HepG2 (cell line): ENCODE results near the gene ASTE1. TPM values are rescaled to one million over a fixed set of nuclear protein-coding genes. Genes with fewer than 3 reads are reported as not detected.

ENCODE experiments used
- EED ChIP-seq: sonication (generic); formaldehyde crosslinking; IDR thresholded peaks from 2 replicates; pipeline ENCODE4 v1.5.0; 2020; ENCODE audit warnings: mild to moderate bottlenecking, missing genetic modification reagents
- HNF4G ChIP-seq, 2 experiments: sonication (generic) in 1 of 2; formaldehyde crosslinking in 1 of 2; IDR thresholded peaks; 2 replicates each; pipeline versions ENCODE4 v1.4.0 to v1.6.1; 2011 to 2020; ENCODE audit warnings: borderline replicate concordance in 2 of 2, low read depth in 2 of 2, mild to moderate bottlenecking in 2 of 2, low read length in 1 of 2, missing genetic modification reagents in 1 of 2, moderate library complexity in 1 of 2
- KDM5A ChIP-seq: fragments of 200-600 bp; sonication (generic); IDR thresholded peaks from 2 replicates; pipeline ENCODE4 v1.7.0; 2018; ENCODE audit warnings: antibody characterized with exemption, mild to moderate bottlenecking, low read length, borderline replicate concordance
- RARA ChIP-seq: IDR thresholded peaks from 2 replicates; pipeline ENCODE4 v1.6.1; 2016; ENCODE audit warnings: missing genetic modification reagents, missing compliant biosample characterization
- RBFOX2 ChIP-seq: fragments of 200-400 bp; formaldehyde crosslinking; IDR thresholded peaks from 2 replicates; pipeline ENCODE4 v1.6.1; 2017; ENCODE audit warnings: low read depth, mild to moderate bottlenecking, low read length
- RELA ChIP-seq: sonication (generic); formaldehyde crosslinking; IDR thresholded peaks from 2 replicates; pipeline ENCODE4 v1.4.0; 2020; ENCODE audit warnings: missing genetic modification reagents
- RFX3 ChIP-seq: IDR thresholded peaks from 2 replicates; pipeline ENCODE4 v1.6.1; 2016; ENCODE audit warnings: missing biosample characterization, missing genetic modification reagents
- RORA ChIP-seq: sonication (generic); formaldehyde crosslinking; IDR thresholded peaks from 2 replicates; pipeline ENCODE4 v1.5.0; 2020; ENCODE audit warnings: mild to moderate bottlenecking, missing genetic modification reagents, moderate library complexity
- SKI ChIP-seq: fragments of 450-650 bp; IDR thresholded peaks from one replicate; pipeline ENCODE4 v1.6.1; 2018; ENCODE audit warnings: mild to moderate bottlenecking; ENCODE audit not compliant: partially characterized antibody
- TOPORS ChIP-seq: sonication (generic); formaldehyde crosslinking; IDR thresholded peaks from 2 replicates; pipeline ENCODE4 v1.8.0; 2023; ENCODE audit warnings: mild to moderate bottlenecking, missing genetic modification reagents
- WIZ ChIP-seq: sonication (generic); formaldehyde crosslinking; IDR thresholded peaks from 2 replicates; pipeline ENCODE4 v1.5.1; 2020; ENCODE audit warnings: mild to moderate bottlenecking, missing genetic modification reagents
- YEATS2 ChIP-seq: sonication (generic); formaldehyde crosslinking; IDR thresholded peaks from 2 replicates; pipeline ENCODE4 v1.4.0; 2020; ENCODE audit warnings: missing genetic modification reagents, borderline replicate concordance
- ZBTB20 ChIP-seq: sonication (generic); formaldehyde crosslinking; IDR thresholded peaks from 2 replicates; pipeline ENCODE4 v1.8.1; 2023; ENCODE audit warnings: missing genetic modification reagents, low read depth, mild to moderate bottlenecking, borderline replicate concordance
- ZNF121 ChIP-seq: sonication (generic); formaldehyde crosslinking; IDR thresholded peaks from 2 replicates; pipeline ENCODE4 v1.5.0; 2020; ENCODE audit warnings: mild to moderate bottlenecking, missing genetic modification reagents
- ZNF570 ChIP-seq: sonication (generic); formaldehyde crosslinking; IDR thresholded peaks from 2 replicates; pipeline ENCODE4 v1.4.0; 2020; ENCODE audit warnings: mild to moderate bottlenecking, missing genetic modification reagents, borderline replicate concordance
- ZNF644 ChIP-seq: IDR thresholded peaks from 2 replicates; pipeline ENCODE4 v1.6.1; 2016; ENCODE audit warnings: low read depth
- ZNF709 ChIP-seq: sonication (generic); formaldehyde crosslinking; IDR thresholded peaks from 2 replicates; pipeline ENCODE4 v1.5.0; 2020; ENCODE audit warnings: mild to moderate bottlenecking, missing genetic modification reagents
- ZNF792 ChIP-seq: IDR thresholded peaks from 2 replicates; pipeline ENCODE4 v1.6.1; 2016
- ZNF883 ChIP-seq: sonication (generic); formaldehyde crosslinking; IDR thresholded peaks from 2 replicates; pipeline ENCODE4 v1.5.1; 2020; ENCODE audit warnings: mild to moderate bottlenecking, missing genetic modification reagents; ENCODE audit errors: not compliant biosample characterization
- polyA plus RNA-seq, 8 experiments: library from polyadenylated mRNA; depleted of rRNA in 3 of 8; stranded (reverse) in 7 of 8; unstranded in 1 of 8; fragments of >200 nt; fragmentation: Illumina TruSeq in 4 of 8; extraction: Trizol in 4 of 8; gene quantifications; 2 replicates each; pipeline versions ENCODE4 v1.2.1 to v1.2.3, GENCODE V29; 2011 to 2016; ENCODE audit warnings: low read depth in 4 of 8, missing spikeins in 1 of 8, mixed read lengths in 1 of 8; ENCODE audit not compliant: insufficient read depth in 1 of 8
- total RNA-seq, 5 experiments: library from RNA; depleted of rRNA; stranded (reverse); fragments of >200 nt; fragmentation: Illumina TruSeq; extraction: Trizol; gene quantifications; 2 replicates each; pipeline ENCODE4 v1.2.3, GENCODE V29; 2016; ENCODE audit warnings: low read depth in 1 of 5
- TF ChIP-seq, protein P1 (sequence below): sonication (generic); formaldehyde crosslinking; IDR thresholded peaks from 2 replicates; pipeline ENCODE4 v1.4.0; 2020; ENCODE audit warnings: mild to moderate bottlenecking, low read depth, missing genetic modification reagents
- TF ChIP-seq, protein P2 (sequence below): sonication (generic); formaldehyde crosslinking; IDR thresholded peaks from 2 replicates; pipeline ENCODE4 v1.8.0; 2022; ENCODE audit warnings: mild to moderate bottlenecking, missing genetic modification reagents, borderline replicate concordance
- TF ChIP-seq, protein P3 (sequence below): sonication (generic); formaldehyde crosslinking; IDR thresholded peaks from 2 replicates; pipeline ENCODE4 v1.8.1; 2022; ENCODE audit warnings: low read depth, mild to moderate bottlenecking, missing genetic modification reagents

The ASTE1 gene
- total and polyA plus RNA-seq, 2 of the 13 experiments (the other 11 are each of a cell fraction or from before 2014, with no cell fraction given): 4.0 to 7.9 TPM

DNA sequence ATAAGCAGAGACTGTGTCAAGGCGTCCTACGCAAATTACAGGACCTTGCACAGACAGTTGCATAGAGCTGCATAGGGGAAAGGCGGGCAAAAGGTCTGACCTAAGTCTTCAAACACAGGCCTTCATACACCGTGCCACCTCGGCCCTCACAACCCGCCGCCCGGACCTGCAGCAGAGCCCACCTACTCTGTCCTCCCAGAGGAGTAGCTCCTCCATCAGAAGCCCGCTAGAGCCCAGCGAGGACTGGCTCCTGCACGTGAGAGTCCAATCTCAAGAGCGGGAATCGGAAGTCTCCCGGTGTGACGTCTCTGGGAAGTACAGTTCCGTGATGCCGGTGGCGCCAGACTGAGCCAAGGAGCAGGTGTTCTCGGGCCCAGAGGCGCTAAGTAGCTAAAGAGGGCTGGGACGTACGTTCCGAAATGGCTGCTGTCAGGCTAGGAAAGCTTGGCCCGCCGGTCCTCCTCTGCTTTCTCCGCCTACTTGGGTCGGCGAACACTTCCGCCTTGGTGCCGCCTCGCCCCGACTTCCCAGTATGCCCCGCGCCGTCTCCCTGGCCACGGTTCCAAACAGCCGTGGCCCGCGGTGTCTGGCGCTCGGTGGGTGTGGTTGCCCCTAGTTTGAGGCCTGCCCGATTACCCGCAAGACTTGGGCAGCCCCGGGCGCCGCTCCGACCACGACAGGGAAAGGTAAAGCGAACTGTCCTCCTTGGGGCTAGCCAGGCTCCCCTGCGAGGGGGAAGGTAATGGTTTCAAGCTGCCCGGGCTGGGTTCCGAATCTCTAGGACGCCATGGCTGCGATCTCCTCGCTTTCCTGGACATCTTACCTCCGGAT, at the start of gene ASTE1, which contains the start of gene NEK11 (continued):
- TF ChIP-seq ZNF792 (CRISPR knock-in tag): 0 out of 2 replicates have a peak, but pooled peaks have one; percentile 41
- no peak for TF ChIP-seq KDM5A
- peak; percentile 45; the same call in 1 of the 2 replicates for TF ChIP-seq YEATS2 (CRISPR knock-in tag)
- peak; percentile 90 for TF ChIP-seq RFX3
- TF ChIP-seq RBFOX2: peak; percentile 71
- no peak for TF ChIP-seq RORA (CRISPR knock-in tag)
- no peak for TF ChIP-seq TOPORS
- TF ChIP-seq, protein P1, sequence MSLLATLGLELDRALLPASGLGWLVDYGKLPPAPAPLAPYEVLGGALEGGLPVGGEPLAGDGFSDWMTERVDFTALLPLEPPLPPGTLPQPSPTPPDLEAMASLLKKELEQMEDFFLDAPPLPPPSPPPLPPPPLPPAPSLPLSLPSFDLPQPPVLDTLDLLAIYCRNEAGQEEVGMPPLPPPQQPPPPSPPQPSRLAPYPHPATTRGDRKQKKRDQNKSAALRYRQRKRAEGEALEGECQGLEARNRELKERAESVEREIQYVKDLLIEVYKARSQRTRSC (CRISPR knock-in tag): no peak
- no peak for TF ChIP-seq WIZ (CRISPR knock-in tag)
- TF ChIP-seq ZNF121 (CRISPR knock-in tag): peak; percentile 76
- no peak for TF ChIP-seq RELA (CRISPR knock-in tag)
- peak; percentile 44 for TF ChIP-seq SKI
- TF ChIP-seq HNF4G (IDR thresholded peaks at IDR 0.05; ENCODE audit: borderline replicate concordance, low read depth, low read length): no peak
- TF ChIP-seq HNF4G (CRISPR knock-in tag; IDR thresholded peaks at IDR 0.05; ENCODE audit: borderline replicate concordance, low read depth): peak; percentile 50; the same call in 1 of the 2 replicates
- peak; percentile 85; the same call in 1 of the 2 replicates for TF ChIP-seq ZNF570 (CRISPR knock-in tag)
- TF ChIP-seq ZNF883: peak; percentile 70
- TF ChIP-seq ZBTB20 (CRISPR knock-in tag): no peak
- TF ChIP-seq, protein P2, sequence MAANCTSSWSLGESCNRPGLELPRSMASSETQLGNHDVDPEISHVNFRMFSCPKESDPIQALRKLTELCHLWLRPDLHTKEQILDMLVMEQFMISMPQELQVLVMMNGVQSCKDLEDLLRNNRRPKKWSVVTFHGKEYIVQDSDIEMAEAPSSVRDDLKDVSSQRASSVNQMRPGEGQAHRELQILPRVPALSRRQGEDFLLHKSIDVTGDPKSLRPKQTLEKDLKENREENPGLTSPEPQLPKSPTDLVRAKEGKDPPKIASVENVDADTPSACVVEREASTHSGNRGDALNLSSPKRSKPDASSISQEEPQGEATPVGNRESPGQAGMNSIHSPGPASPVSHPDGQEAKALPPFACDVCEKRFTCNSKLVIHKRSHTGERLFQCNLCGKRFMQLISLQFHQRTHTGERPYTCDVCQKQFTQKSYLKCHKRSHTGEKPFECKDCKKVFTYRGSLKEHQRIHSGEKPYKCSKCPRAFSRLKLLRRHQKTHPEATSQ (CRISPR knock-in tag): 0 out of 2 replicates have a peak, but pooled peaks have one; percentile 38
- TF ChIP-seq, protein P3, sequence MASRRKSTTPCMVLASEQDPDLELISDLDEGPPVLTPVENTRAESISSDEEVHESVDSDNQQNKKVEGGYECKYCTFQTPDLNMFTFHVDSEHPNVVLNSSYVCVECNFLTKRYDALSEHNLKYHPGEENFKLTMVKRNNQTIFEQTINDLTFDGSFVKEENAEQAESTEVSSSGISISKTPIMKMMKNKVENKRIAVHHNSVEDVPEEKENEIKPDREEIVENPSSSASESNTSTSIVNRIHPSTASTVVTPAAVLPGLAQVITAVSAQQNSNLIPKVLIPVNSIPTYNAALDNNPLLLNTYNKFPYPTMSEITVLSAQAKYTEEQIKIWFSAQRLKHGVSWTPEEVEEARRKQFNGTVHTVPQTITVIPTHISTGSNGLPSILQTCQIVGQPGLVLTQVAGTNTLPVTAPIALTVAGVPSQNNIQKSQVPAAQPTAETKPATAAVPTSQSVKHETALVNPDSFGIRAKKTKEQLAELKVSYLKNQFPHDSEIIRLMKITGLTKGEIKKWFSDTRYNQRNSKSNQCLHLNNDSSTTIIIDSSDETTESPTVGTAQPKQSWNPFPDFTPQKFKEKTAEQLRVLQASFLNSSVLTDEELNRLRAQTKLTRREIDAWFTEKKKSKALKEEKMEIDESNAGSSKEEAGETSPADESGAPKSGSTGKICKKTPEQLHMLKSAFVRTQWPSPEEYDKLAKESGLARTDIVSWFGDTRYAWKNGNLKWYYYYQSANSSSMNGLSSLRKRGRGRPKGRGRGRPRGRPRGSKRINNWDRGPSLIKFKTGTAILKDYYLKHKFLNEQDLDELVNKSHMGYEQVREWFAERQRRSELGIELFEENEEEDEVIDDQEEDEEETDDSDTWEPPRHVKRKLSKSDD (CRISPR knock-in tag): peak; percentile 78
- 0 out of 2 replicates have a peak, but pooled peaks have one; percentile 35 for TF ChIP-seq ZNF709
- peak; percentile 44; the same call in 1 of the 2 replicates for TF ChIP-seq ZNF644 (CRISPR knock-in tag)
- no peak for TF ChIP-seq EED
- peak; percentile 32; the same call in 1 of the 2 replicates for TF ChIP-seq RARA
